GM18502 (cell line): ENCODE data around the gene VASH2.

Source experiments
- ATAC-seq: cut with Tn5 transposase; IDR thresholded peaks from one replicate; pipeline ENCODE4 v1.9.1; 2021; ENCODE audit warnings: mild to moderate bottlenecking; ENCODE audit not compliant: unreplicated experiment, poor library complexity

Gene VASH2

GRCh38 chr1:212928323-212929291 is 21.7 kb upstream of the VASH2 start:
- peak; percentile 79 for ATAC-seq

- peak; percentile 53 for ATAC-seq
These were observed 19.2 kb upstream of the VASH2 start for GRCh38 chr1:212930986-212931678.

- ATAC-seq, result no peak
These were observed 16.4 kb upstream of the VASH2 start for GRCh38 chr1:212933815-212934471.

GRCh38 chr1:212935387-212935981 is 14.9 kb upstream of the VASH2 start:
- no peak for ATAC-seq

- no peak for ATAC-seq
These were observed 13.3 kb upstream of the VASH2 start for GRCh38 chr1:212937034-212937433.

GRCh38 chr1:212938846-212939245 is 11.5 kb upstream of the VASH2 start:
- ATAC-seq, result no peak

- ATAC-seq, result no peak
These were observed 8.9 kb upstream of the VASH2 start for GRCh38 chr1:212941452-212941851.

- ATAC-seq, result no peak
These were observed 7.5 kb upstream of the VASH2 start for GRCh38 chr1:212942679-212943392.

GRCh38 chr1:212943393-212943710 is 7.0 kb upstream of the VASH2 start:
- no peak for ATAC-seq

GRCh38 chr1:212944229-212944901 is 6.0 kb upstream of the VASH2 start:
- ATAC-seq, result peak; percentile 55

GRCh38 chr1:212945056-212945455 is 5.3 kb upstream of the VASH2 start:
- no peak for ATAC-seq

GRCh38 chr1:212945463-212946160 is 4.7 kb upstream of the VASH2 start:
- ATAC-seq, result no peak

- no peak for ATAC-seq
These were observed 3.5 kb upstream of the VASH2 start for GRCh38 chr1:212946872-212947271.

- ATAC-seq, result no peak
These were observed 570 bp upstream of the VASH2 start for GRCh38 chr1:212949771-212950170.

GRCh38 chr1:212951126-212951946 is 995 bp downstream of the VASH2 start:
- ATAC-seq, result peak; percentile 13

- ATAC-seq, result no peak
These were observed 1.8 kb downstream of the VASH2 start for GRCh38 chr1:212951947-212952640.

GRCh38 chr1:212952641-212952976 is 2.3 kb downstream of the VASH2 start:
- no peak for ATAC-seq

GRCh38 chr1:212953321-212953720 is 3.0 kb downstream of the VASH2 start:
- ATAC-seq, result no peak
